Central memory CD4-positive, alpha-beta T cell (primary cell): ENCODE measurements around the gene CCK.

Source experiments
- DNase-seq: peaks from one replicate; pipeline ENCODE4 v3.0.0; 2022

The CCK gene

GRCh38 chr3:42224658-42225421 is 41.1 kb downstream of the CCK start:
- no peak for DNase-seq

GRCh38 chr3:42224178-42224577 is 41.8 kb downstream of the CCK start:
- DNase-seq = no peak

GRCh38 chr3:42222942-42223693 is 42.9 kb downstream of the CCK start:
- DNase-seq = no peak

GRCh38 chr3:42220436-42221121 is 45.4 kb downstream of the CCK start:
- no peak for DNase-seq

DNA sequence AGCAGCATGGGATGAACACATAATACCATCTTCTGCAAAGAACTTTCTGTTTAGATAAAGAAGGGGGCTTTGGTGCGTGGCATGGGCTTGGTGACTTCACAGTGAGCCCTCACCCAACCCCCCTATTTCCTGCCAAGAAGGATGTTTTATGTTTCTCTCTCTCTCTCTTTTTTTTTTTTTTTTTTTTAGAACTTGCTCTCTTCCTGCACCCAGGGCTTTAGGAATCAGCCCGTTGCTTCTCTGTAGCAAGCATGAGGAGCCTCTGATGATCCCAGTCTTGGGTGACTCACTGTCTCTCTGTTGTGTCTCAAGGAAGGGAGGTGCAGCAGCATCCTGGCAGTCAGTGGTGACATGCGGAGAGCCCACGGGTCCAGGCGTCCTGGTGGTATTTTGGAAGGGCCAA is 49.1 kb downstream of the CCK start:
- DNase-seq = no peak

DNA sequence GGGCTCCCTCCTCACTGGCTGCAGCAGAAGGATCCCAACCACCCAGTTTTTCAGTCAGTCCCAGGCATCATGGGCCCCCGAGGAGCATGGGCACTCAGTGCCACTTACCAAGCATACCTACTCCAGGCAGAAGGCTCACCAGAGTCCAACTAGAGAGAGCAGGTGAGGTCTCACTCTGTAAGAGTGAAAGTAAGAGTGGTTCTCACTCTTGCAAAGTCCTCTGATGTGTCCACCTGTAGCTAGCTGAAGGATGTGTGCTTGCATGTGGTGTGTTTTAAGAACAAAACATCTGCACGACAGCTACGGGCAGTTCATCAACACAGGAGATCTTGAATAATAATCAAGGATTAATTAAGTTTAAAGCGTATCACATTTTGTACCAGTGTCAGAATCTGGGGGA is 49.7 kb downstream of the CCK start:
- DNase-seq = no peak

- no peak for DNase-seq
Observed at GRCh38 chr3:42214565-42215283, 51.3 kb downstream of the CCK start.

DNA sequence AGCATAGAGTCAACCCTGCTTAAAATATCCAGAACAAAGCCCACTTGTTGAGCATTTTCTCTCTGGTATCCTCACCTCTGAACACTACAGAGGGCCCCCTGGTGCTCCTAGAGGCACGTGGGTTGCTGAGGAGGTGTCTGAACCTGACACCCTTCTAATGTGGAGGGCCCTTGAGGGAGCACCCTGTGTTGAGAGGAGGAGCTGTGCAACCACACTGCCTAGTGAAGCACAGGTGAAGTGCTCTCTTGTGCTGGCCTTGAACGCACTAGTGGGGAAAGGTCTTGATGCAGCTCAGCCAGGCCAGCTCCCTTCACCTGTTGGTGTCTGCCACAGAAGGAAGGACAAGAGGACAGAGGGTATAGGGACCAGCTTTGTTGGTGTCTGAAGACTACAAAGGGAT is 51.9 kb downstream of the CCK start:
- no peak for DNase-seq

- DNase-seq = no peak
Observed at GRCh38 chr3:42213417-42213816, 52.6 kb downstream of the CCK start.

DNA sequence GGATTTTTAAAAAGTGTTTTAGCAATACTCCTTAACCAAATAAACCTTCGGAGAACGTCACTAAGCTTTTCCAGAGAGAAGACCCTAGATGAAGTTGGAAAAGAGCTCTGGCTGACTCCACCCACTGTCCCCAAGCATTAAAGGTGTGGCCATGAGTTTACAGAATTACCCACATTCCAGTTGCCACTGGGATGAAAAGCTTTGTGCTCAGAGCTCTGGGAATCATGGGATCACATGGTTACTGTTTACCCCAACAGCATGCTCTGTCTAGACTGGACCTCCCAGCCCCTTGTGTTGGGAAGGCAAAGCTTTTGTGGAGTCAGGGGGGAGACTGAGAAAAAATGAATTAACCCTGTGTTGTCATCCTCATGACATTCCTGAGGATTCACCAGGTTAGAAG is 55.3 kb downstream of the CCK start:
- DNase-seq = no peak

DNA sequence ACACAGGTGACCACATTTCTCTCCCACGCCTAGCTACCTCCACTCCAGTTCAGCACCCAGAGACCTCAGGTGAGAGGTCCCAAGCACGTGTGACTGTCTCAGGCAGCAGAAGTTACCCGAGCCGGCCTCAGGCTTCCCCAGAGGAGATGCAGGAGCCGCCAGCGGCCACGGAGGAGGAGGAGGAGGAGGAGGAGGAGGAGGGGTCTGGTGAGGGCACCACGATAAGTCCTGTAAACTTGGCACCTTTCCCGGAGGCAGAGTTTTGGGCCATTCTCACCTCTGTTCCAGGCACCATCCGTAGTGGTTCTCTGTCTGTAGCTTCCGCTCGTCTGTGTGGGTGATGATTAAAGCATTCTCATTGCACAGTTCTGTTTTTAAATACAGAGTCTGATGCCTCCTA is 56.1 kb downstream of the CCK start:
- DNase-seq = no peak
